MG63 (cell line): ENCODE data around the gene SNU13. TPM values are rescaled to one million over a fixed set of nuclear protein-coding genes. Genes with fewer than 3 reads are reported as not detected.
A peak's percentile ranks its signal among the peaks of the same experiment; 100 is the strongest.
"Not testable (repeated sequence)": the region's sequence is repeated elsewhere in the genome, so short reads cannot be mapped to it uniquely, and the experiment has no call there.

Source experiments
- DNase-seq: peaks from one replicate; pipeline ENCODE4 v3.0.0-alpha.2; 2020
- H3K27me3 ChIP-seq: fragments of 250-450 bp; sonication (Bioruptor Pico); 2 replicates; pipeline ENCODE4 v1.5.1; 2020; ENCODE audit warnings: mild to moderate bottlenecking, moderate library complexity
- H3K36me3 ChIP-seq: fragments of 250-450 bp; sonication (Bioruptor Pico); 2 replicates; pipeline ENCODE4 v1.5.1; 2020; ENCODE audit warnings: mild to moderate bottlenecking, moderate library complexity
- H3K4me3 ChIP-seq: fragments of 250-450 bp; sonication (Bioruptor Pico); 2 replicates; pipeline ENCODE4 v1.5.1; 2020; ENCODE audit warnings: mild to moderate bottlenecking, moderate library complexity
- H3K9me3 ChIP-seq: fragments of 250-450 bp; sonication (Bioruptor Pico); 2 replicates; pipeline ENCODE4 v1.5.1; 2020; ENCODE audit warnings: mild to moderate bottlenecking, moderate library complexity
- total RNA-seq: library from RNA; depleted of rRNA; stranded (reverse); fragments of >200 nt; shearing (Covaris generic); gene quantifications from 2 replicates; pipeline ENCODE4 v1.2.3, GENCODE V29; 2014; ENCODE audit warnings: low replicate concordance; rRNA removed

Gene SNU13
- 169 and 206 TPM in 2 replicates for total RNA-seq

DNA sequence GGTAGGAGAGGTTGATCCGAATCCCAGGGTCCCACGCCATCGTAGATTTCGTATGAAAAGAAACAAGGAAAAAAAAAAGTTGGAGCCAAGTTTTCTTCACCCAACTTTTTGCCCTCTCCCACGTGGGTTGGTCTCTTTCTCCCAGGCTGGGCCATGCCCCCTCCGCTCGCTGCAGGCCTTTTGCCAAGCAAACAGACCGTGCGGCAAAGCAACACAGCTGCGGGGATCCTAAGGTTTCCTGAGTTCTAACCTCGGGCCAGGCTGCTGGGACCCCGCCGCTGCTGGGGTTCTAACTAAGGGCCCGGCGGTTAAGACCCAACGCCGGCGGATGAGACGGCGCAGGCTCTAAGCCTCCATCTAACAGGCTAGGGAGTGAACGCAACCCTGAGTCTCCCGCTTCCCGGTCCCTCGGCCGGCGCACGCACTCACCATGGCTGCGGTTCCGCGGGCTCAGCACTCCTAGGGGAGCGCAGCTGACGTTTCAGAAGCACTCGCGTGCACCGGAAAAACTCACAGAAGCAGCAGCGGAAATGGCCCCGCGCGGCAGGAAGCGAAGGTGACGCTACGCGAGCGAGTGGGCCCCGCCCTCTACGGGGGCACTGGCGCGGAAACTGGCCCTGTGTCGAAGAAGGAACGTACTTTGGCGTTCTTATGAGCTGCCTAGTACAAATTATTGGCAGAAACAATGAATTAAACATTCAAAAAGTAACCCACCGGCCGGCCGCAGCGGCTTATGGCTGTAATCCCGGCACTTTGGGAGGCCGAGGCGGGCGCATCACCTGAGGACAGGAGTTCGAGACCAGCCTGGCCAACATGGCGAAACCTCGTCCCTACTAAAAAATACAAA lies at the start of gene SNU13:
TSS of gene SNU13 (minus strand) at position 503 of the 847 bp plus-strand sequence. CDS start at position 432, 71 bp downstream.
- Histone ChIP-seq H3K4me3 (peak within 1 kb of the TSS; percentile 98), H3K27me3 (no peaks in the 10 kb centered on the region), H3K9me3 (no peaks in the 10 kb centered on the region), H3K36me3 (peaks cover 18% of the 10 kb centered on the region)
- peak; percentile 93 for DNase-seq

DNA sequence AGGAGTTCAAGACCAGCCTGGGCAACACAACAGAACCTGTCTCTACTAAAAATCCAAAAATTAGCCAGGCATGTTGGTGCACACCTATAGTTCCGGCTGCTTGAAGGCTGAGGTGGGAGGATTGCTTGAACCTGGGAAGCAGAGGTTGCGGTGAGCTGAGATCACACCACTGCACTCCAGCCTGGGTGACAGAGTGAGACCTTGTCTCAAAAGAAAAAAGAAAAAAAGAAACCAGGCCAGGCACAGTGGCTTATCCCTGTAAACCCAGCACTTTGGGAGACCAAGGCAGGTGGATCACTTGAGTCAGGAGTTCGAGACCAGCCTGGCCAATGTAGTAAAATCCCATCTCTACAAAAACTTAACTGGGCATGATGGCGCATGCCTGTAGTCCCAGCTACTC lies 44.6 kb upstream of the SNU13 start:
- not testable (repeated sequence) for H3K4me3 ChIP-seq, DNase-seq, H3K36me3 ChIP-seq, H3K27me3 ChIP-seq, H3K9me3 ChIP-seq

GRCh38 chr22:41732096-41732772 lies 43.6 kb upstream of the SNU13 start:
- Histone ChIP-seq H3K27me3 (no peaks in the 10 kb centered on the region), H3K36me3 (no peaks in the 10 kb centered on the region), H3K9me3 (no peaks in the 10 kb centered on the region), H3K4me3 (no peak overlapping the region)
- no peak for DNase-seq

DNA sequence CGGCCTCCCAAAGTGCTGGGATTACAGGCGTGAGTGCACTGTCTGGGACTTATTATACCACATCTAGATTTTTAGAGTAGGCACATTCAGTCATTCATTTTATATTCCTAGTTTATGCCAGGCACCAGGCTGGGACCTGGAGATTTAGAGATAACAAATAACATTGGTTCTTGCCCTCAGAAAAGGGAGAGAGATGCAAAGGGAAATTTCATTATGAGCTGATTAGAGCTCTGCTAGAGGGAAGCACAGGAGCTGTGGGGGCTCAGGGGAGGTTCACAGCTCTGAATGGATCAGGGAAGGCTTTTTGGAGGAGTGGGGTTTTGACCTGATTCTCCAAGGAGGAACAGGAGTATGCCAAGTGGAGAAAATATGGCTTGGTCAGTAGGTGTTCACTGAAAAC lies 42.9 kb upstream of the SNU13 start:
- H3K36me3 ChIP-seq, result no peaks in the 10 kb centered on the region
- DNase-seq, result no peak
- no peaks in the 10 kb centered on the region for H3K9me3 ChIP-seq
- H3K4me3 ChIP-seq, result no peak overlapping the region
- H3K27me3 ChIP-seq, result no peaks in the 10 kb centered on the region

DNA sequence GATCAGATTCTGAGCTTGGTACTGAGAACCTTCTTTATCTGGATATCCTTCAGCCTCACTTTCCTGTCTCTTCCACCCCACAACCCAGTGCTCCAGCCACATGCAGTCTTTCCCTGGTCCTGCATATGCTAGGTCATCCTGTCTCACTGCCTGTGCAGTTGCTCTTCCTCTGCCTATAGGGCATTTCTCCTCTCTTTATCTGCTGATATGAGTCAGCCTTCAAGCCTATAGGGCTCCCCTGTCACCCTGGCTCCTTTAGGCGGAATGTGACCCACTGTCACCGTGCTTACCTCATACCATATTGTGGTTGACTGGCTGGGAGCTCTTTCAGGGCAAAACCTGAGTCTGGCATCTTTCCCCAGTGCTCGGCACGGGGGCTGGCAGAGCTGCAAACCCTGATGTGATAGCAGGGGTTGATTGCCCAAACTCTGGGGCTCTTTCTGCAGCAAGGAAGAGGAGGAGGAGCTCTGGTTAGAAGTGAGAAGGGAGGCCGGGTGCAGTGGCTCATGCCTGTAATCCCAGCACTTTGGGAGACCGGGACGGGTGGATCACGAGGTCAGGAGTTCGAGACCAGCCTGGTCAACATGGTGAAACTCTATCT lies 36.9 kb upstream of the SNU13 start:
- no peaks in the 10 kb centered on the region for H3K36me3 ChIP-seq
- DNase-seq, result peak; percentile 3

GRCh38 chr22:41722496-41722895 lies 33.8 kb upstream of the SNU13 start:
- no peak overlapping the region for H3K4me3 ChIP-seq
- H3K27me3 ChIP-seq, result no peaks in the 10 kb centered on the region
- no peaks in the 10 kb centered on the region for H3K9me3 ChIP-seq
- H3K36me3 ChIP-seq, result no peaks in the 10 kb centered on the region
- DNase-seq, result peak; percentile 3

More for the DNA sequence above, 36.9 kb upstream of the SNU13 start:
- Histone ChIP-seq H3K9me3 (no peaks in the 10 kb centered on the region), H3K4me3 (no peak overlapping the region), H3K27me3 (no peaks in the 10 kb centered on the region)

GRCh38 chr22:41713004-41713403 lies 24.3 kb upstream of the SNU13 start:
- no peak for DNase-seq
- no peaks in the 10 kb centered on the region for H3K36me3 ChIP-seq
- no peaks in the 10 kb centered on the region for H3K9me3 ChIP-seq
- no peaks in the 10 kb centered on the region for H3K27me3 ChIP-seq
- H3K4me3 ChIP-seq, result no peak overlapping the region

DNA sequence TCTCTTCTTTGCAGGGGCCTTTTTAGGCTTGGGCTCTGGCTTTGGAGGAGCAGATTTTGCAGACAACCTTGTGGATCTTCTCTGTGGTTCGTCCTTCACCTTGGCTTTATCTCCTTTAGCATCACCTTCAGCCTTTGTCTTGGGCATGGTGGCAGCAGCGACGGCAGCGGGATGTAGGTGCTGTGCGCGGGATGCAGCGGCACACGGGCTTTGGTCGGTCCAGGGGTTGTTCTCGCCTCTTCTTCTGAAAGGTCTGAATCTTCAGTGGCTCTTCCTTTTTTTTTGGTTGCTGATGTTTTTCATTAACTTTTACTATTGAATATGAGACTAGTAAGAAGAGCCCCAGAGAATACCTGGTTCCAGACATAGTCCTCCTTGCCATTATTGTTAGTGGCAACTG lies 20.7 kb upstream of the SNU13 start:
- H3K9me3 ChIP-seq, result no peaks in the 10 kb centered on the region; the same call in 1 of the 2 replicates
- no peak overlapping the region for H3K4me3 ChIP-seq
- no peaks in the 10 kb centered on the region for H3K27me3 ChIP-seq
- no peaks in the 10 kb centered on the region for H3K36me3 ChIP-seq
- DNase-seq, result no peak

DNA sequence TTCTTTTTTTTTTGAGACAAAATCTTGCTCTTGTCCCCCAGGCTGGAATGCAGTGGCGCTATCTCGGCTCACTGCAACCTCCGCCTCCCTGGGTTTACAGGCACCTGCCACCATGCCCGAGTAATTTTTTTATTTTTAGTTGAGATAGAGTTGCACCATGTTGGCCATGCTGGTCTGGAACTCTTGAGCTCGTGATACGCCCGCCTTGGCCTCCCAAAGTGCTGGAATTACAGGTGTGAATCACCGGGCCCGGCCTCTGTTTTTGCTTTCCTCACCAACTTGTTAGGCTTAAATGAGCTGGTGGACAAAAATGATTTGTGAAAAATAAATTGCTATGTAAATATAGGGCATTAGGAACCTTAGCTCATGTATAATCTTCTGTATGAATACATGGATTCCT lies 14.1 kb upstream of the SNU13 start:
- Histone ChIP-seq H3K9me3 (no peaks in the 10 kb centered on the region; the same call in 1 of the 2 replicates), H3K4me3 (no peak overlapping the region), H3K36me3 (no peaks in the 10 kb centered on the region), H3K27me3 (no peaks in the 10 kb centered on the region)
- DNase-seq, result no peak

- Histone ChIP-seq H3K4me3 (no peak overlapping the region), H3K27me3 (no peaks in the 10 kb centered on the region), H3K36me3 (no peaks in the 10 kb centered on the region), H3K9me3 (no peaks in the 10 kb centered on the region)
- DNase-seq, result no peak
Measured at GRCh38 chr22:41700108-41700364, 11.4 kb upstream of the SNU13 start.

- Histone ChIP-seq H3K4me3 (no peak within 1 kb of the TSS), H3K36me3 (no peaks in the 10 kb centered on the region), H3K27me3 (no peaks in the 10 kb centered on the region), H3K9me3 (no peaks in the 10 kb centered on the region)
- no peak for DNase-seq
Measured at GRCh38 chr22:41699264-41700107, 10.8 kb upstream of the SNU13 start, which contains the start of gene MEI1. MEI1 (plus strand) TSS chr22:41699503; CDS start chr22:41699539, 36 bp downstream.

DNA sequence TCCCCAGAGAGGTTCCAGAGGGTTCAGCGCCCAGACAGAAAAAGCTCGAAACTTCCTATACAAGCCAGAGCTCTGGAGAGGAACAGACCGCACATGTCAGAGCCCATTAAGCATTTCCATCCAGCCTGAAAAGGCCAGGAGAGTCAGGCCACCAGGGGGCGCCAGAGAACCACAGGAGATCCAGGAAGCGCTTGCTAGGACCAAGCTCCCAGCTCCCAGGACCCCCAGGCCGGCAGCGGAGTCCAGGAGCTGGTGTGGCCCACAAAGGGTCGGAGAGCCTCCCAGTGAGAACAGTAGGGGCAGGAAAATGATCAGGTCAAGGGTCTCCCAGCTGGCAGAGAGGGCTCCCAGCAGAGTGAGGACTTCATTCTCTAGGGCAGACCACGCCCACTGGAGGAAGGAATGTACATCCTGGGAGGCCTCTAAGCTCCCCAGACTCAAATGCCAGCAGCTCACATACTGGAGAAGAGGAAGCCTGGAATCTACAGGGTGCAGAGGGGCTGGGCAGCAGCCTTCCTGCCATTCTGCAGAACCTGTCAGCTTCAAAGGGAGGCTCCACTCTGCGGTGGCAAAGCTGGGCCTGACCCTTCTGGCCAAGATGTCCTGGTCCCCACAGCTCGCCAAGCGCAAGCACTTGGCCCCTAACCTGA lies 8.6 kb upstream of the SNU13 start:
- peak; percentile 80 for DNase-seq
- Histone ChIP-seq H3K4me3 (no peak overlapping the region), H3K36me3 (no peaks in the 10 kb centered on the region), H3K9me3 (no peaks in the 10 kb centered on the region), H3K27me3 (no peaks in the 10 kb centered on the region)

- Histone ChIP-seq H3K27me3 (no peaks in the 10 kb centered on the region), H3K36me3 (no peaks in the 10 kb centered on the region), H3K4me3 (no peak overlapping the region), H3K9me3 (no peaks in the 10 kb centered on the region)
- DNase-seq, result no peak
Measured at GRCh38 chr22:41696703-41697102, 8.0 kb upstream of the SNU13 start.

DNA sequence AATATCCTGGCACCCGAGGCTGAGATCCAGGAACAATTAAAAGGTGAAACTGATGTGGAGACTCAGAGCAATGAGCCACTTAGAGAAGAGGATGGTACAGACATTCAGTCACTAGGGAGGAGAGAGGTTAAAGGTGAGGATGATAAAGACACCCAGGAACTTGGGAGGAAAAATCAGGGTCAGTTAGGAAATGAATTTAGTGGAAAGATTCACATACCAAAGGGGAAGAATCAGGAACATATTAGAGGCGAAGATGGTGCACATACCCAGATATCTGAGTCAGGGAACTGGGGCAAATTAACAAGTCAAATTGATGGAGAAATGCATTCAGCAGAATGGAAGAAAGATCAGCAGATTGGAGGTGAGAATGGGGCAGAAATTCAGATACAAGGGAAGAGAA lies 6.5 kb upstream of the SNU13 start:
- Histone ChIP-seq H3K9me3 (no peaks in the 10 kb centered on the region), H3K4me3 (no peak overlapping the region), H3K36me3 (no peaks in the 10 kb centered on the region), H3K27me3 (no peaks in the 10 kb centered on the region)
- no peak for DNase-seq

DNA sequence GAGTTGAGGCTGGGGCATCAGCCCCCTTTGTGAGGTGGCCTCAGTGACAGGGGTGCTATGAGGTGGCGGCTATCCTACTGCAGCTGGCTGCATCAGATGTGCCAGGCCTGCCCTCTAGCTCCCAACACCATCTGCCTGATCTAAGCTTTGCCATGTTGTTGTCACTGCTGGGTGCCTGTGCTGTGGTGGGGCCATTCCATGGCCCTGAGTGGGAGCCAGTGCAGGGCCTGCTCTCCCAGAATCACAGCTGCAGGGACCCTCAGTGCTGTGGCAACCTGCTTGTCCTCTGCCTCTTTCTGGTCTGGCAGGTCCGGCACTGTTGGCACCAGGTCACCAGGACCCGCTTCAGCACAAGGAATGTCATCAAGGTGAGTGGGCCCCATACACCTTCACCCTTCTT lies 1.8 kb upstream of the SNU13 start:
- Histone ChIP-seq H3K4me3 (no peak overlapping the region), H3K27me3 (no peaks in the 10 kb centered on the region), H3K36me3 (peaks cover 9% of the 10 kb centered on the region), H3K9me3 (no peaks in the 10 kb centered on the region)
- DNase-seq, result no peak

GRCh38 chr22:41687901-41688364 lies 734 bp downstream of the SNU13 start:
- Histone ChIP-seq H3K36me3 (peaks cover 18% of the 10 kb centered on the region), H3K4me3 (peak overlapping the region; percentile 98), H3K27me3 (no peaks in the 10 kb centered on the region), H3K9me3 (no peaks in the 10 kb centered on the region)
- peak; percentile 23 for DNase-seq
